Left kidney (tissue), 2 donors: Measurements from ENCODE around the gene PISD. TPM values are rescaled to one million over a fixed set of nuclear protein-coding genes. Genes with fewer than 3 reads are reported as not detected.

Experiments
- DNase-seq: peaks from one replicate; pipeline ENCODE4 v3.0.0-alpha.2; 2013
- polyA plus RNA-seq: library from polyadenylated mRNA; unstranded; fragments of 120-200 nt; gene quantifications from one replicate; pipeline ENCODE4 v1.2.1, GENCODE V29; 2013; ENCODE audit not compliant: insufficient read length

PISD gene
- polyA plus RNA-seq, 1 donor: 32.5 TPM

GRCh38 chr22:31574055-31574670 is 87.9 kb downstream of the PISD start:
- DNase-seq: no peak

GRCh38 chr22:31572939-31573338 is 89.1 kb downstream of the PISD start:
- DNase-seq: no peak

- no peak for DNase-seq
These were observed 92.9 kb downstream of the PISD start for GRCh38 chr22:31569126-31569525.

Other genes with a start within 250 kb of the PISD start
- 55.5 TPM for gene EIF4ENIF1, start 172.4 kb downstream of the PISD start, polyA plus RNA-seq
- gene SFI1, start 165.7 kb downstream of the PISD start, polyA plus RNA-seq: 52.3 TPM
- 32.2 TPM for gene PRR14L, start 87.9 kb upstream of the PISD start, polyA plus RNA-seq
- 22.1 TPM for gene DEPDC5, start 91.8 kb upstream of the PISD start, polyA plus RNA-seq